LHCN-M2 (cell line): ENCODE measurements around the gene GLYR1. TPM values are rescaled to one million over a fixed set of nuclear protein-coding genes. Genes with fewer than 3 reads are reported as not detected.

ENCODE experiments used
- DNase-seq: peaks from one replicate; pipeline ENCODE4 v3.0.0-alpha.2; 2012; ENCODE audit warnings: low read depth
- total RNA-seq: library from RNA; depleted of rRNA; stranded (reverse); fragments of >200 nt; gene quantifications from 2 replicates; pipeline ENCODE4 v1.2.3, GENCODE V29; 2014; rRNA removed

GLYR1 gene
- total RNA-seq, 1 experiment from 2014 or later, result 52.8 TPM

GRCh38 chr16:4765511-4766474 lies 81.3 kb downstream of the GLYR1 start:
- DNase-seq, result no peak

GRCh38 chr16:4763791-4764190 lies 83.3 kb downstream of the GLYR1 start:
- DNase-seq, result no peak

GRCh38 chr16:4762205-4762604 lies 84.9 kb downstream of the GLYR1 start:
- DNase-seq, result no peak

GRCh38 chr16:4760221-4760910 lies 86.7 kb downstream of the GLYR1 start:
- no peak for DNase-seq

- no peak for DNase-seq
Measured at GRCh38 chr16:4755687-4756086, 91.4 kb downstream of the GLYR1 start.

DNA sequence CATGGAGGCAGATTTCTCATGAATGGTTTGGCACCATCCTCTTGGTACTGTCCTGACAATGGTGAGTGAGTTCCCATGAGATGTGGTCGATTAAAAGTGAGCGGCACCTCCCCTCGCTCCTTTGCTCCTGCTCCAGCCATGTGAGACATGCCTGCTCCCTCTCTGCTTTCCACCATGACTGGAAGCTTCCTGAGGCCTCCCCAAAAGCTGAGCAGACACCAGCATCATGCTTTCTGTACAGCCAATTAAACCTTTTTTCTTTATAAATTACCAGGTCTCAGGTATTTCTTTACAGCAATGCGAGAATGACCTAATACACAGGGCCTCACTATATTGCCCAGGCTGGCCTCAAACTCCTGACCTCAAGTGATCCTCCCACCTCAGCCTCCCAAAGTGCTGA lies 92.2 kb downstream of the GLYR1 start:
- DNase-seq, result no peak

DNA sequence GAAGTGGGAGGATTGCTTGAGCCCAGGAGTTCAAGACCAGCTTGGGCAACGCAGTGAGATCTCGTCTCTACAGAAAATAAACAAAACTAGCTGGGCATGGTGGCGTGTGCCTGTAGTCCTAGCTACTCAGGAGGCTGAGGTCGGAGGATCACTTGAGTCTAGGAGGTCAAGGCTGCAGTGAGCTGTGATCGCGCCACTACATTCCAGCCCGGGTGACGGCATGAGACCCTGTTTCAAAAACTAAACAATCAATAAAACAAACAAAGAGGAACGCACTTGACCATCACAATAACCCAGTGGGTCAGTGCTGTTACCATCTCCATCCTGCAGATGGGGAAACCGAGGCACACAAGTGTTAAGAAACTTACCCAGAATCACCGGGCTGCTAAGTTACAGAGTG lies 93.9 kb downstream of the GLYR1 start:
- no peak for DNase-seq

Other genes with a start within 250 kb of the GLYR1 start
- gene UBALD1, start 232.4 kb downstream of the GLYR1 start, total RNA-seq, result 4.5 and 7.7 TPM in 2 replicates
- gene MGRN1, start 222.5 kb downstream of the GLYR1 start, total RNA-seq, result 25.5 and 26.6 TPM in 2 replicates
- gene NUDT16L1, start 153.7 kb downstream of the GLYR1 start, total RNA-seq, result 38.9 and 40.4 TPM in 2 replicates
- gene ANKS3, start 113.0 kb downstream of the GLYR1 start, total RNA-seq, result 14.4 and 17.9 TPM in 2 replicates
- gene DNAAF8, start 112.8 kb downstream of the GLYR1 start, total RNA-seq, result 0.06 and 0.98 TPM in 2 replicates
- 10.9 and 11.8 TPM in 2 replicates for gene ZNF500, start 80.1 kb downstream of the GLYR1 start, total RNA-seq
- gene SEPTIN12, start 58.9 kb downstream of the GLYR1 start, total RNA-seq, result not detected in 2 replicates
- not detected in 2 replicates for gene SMIM22, start 51.9 kb downstream of the GLYR1 start, total RNA-seq
- 17.8 and 25.8 TPM in 2 replicates for gene ROGDI, start 44.7 kb downstream of the GLYR1 start, total RNA-seq
- 27.6 and 28.1 TPM in 2 replicates for gene UBN1, start 193 bp upstream of the GLYR1 start, total RNA-seq
- gene PPL, start 89.9 kb upstream of the GLYR1 start, total RNA-seq, result 0.13 and 0.86 TPM in 2 replicates
- not detected in 2 replicates for gene SEC14L5, start 111.0 kb upstream of the GLYR1 start, total RNA-seq
- 33.7 and 57.6 TPM in 2 replicates for gene NAGPA, start 186.6 kb upstream of the GLYR1 start, total RNA-seq
- gene C16orf89, start 218.7 kb upstream of the GLYR1 start, total RNA-seq, result 0.26 TPM in 1 of 2 replicates, not detected in the other
- gene ALG1, start 224.6 kb upstream of the GLYR1 start, total RNA-seq, result 33.2 and 75.0 TPM in 2 replicates